Measurements from ENCODE around the gene FOXB1.

Gene FOXB1

GRCh38 chr15:60021589-60022378 is 17.7 kb downstream of the FOXB1 start:
- no peak for DNase-seq

GRCh38 chr15:60022379-60022741 is 18.2 kb downstream of the FOXB1 start:
- DNase-seq: no peak

- DNase-seq: no peak
These were observed 22.4 kb downstream of the FOXB1 start for GRCh38 chr15:60026555-60026954.

- DNase-seq: no peak
These were observed 31.2 kb downstream of the FOXB1 start for GRCh38 chr15:60035344-60035743.

GRCh38 chr15:60039316-60039715 is 35.2 kb downstream of the FOXB1 start:
- DNase-seq: no peak

GRCh38 chr15:60043744-60044435 is 39.8 kb downstream of the FOXB1 start:
- DNase-seq: no peak

- DNase-seq: no peak
These were observed 40.6 kb downstream of the FOXB1 start for GRCh38 chr15:60044636-60045270.

- DNase-seq: no peak
These were observed 43.6 kb downstream of the FOXB1 start for GRCh38 chr15:60047701-60048100.

- DNase-seq: no peak
These were observed 45.8 kb downstream of the FOXB1 start for GRCh38 chr15:60049948-60050347.

- DNase-seq: no peak
These were observed 48.7 kb downstream of the FOXB1 start for GRCh38 chr15:60052796-60053195.

GRCh38 chr15:60054472-60054871 is 50.4 kb downstream of the FOXB1 start:
- DNase-seq: no peak

Data from KG1 (cell line).